ENCODE data around the gene ATP2B1. TPM values are rescaled to one million over a fixed set of nuclear protein-coding genes. Genes with fewer than 3 reads are reported as not detected.
"Not testable (repeated sequence)": the region's sequence is repeated elsewhere in the genome, so short reads cannot be mapped to it uniquely, and the experiment has no call there.

Gene ATP2B1
- 175 and 214 TPM in 2 replicates for total RNA-seq

GRCh38 chr12:89708565-89709156, at the start of gene ATP2B1:
TSS of gene ATP2B1 (minus strand) at chr12:89708838. CDS start at chr12:89655886, 52,952 bp downstream.
- H3K4me3 ChIP-seq (ENCODE audit: low read depth, low read length) = peak within 1 kb of the TSS; percentile 84
- peak; percentile 87 for DNase-seq (ENCODE audit: low read depth)
- TF ChIP-seq, protein P1, sequence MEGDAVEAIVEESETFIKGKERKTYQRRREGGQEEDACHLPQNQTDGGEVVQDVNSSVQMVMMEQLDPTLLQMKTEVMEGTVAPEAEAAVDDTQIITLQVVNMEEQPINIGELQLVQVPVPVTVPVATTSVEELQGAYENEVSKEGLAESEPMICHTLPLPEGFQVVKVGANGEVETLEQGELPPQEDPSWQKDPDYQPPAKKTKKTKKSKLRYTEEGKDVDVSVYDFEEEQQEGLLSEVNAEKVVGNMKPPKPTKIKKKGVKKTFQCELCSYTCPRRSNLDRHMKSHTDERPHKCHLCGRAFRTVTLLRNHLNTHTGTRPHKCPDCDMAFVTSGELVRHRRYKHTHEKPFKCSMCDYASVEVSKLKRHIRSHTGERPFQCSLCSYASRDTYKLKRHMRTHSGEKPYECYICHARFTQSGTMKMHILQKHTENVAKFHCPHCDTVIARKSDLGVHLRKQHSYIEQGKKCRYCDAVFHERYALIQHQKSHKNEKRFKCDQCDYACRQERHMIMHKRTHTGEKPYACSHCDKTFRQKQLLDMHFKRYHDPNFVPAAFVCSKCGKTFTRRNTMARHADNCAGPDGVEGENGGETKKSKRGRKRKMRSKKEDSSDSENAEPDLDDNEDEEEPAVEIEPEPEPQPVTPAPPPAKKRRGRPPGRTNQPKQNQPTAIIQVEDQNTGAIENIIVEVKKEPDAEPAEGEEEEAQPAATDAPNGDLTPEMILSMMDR (IDR thresholded peaks at IDR 0.05; ENCODE audit: insufficient read depth, low read depth, low read length) = no peak

DNA sequence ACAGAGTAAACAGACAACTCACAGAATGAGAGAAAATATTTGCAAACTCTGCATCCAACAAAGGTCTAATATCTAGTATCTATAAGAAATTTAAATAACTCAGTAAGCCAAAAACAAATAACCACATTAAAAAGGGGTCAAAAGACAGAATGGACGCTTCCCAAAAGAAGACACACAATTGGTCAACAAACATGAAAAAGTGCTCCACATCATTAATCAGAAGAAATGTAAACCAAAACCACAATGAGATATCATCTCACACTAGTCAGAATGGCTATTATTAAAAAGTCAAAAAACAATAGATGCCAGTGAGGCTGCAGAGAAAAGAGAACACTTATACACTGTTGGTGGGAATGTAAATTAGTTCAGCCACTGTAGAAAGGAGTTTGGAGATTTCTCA, 49.3 kb upstream of the ATP2B1 start:
- not testable (repeated sequence) for H3K4me3 ChIP-seq (ENCODE audit: low read depth, low read length)
- DNase-seq (ENCODE audit: low read depth) = peak; percentile 75

- TF ChIP-seq, protein P1 (IDR thresholded peaks at IDR 0.05; ENCODE audit: insufficient read depth, low read depth, low read length) = no peak
- H3K4me3 ChIP-seq (ENCODE audit: low read depth, low read length) = no peak overlapping the region
- DNase-seq (ENCODE audit: low read depth) = peak; percentile 99
Measured at GRCh38 chr12:89756585-89757398, 48.2 kb upstream of the ATP2B1 start.

- no peak for DNase-seq (ENCODE audit: low read depth)
- TF ChIP-seq, protein P1 (IDR thresholded peaks at IDR 0.05; ENCODE audit: insufficient read depth, low read depth, low read length) = no peak
- no peak overlapping the region for H3K4me3 ChIP-seq (ENCODE audit: low read depth, low read length)
Measured at GRCh38 chr12:89756194-89756584, 47.6 kb upstream of the ATP2B1 start.

GRCh38 chr12:89753997-89754396, 45.4 kb upstream of the ATP2B1 start:
- no peak for DNase-seq (ENCODE audit: low read depth)
- TF ChIP-seq, protein P1 (IDR thresholded peaks at IDR 0.05; ENCODE audit: insufficient read depth, low read depth, low read length) = no peak
- H3K4me3 ChIP-seq (ENCODE audit: low read depth, low read length) = no peak overlapping the region

DNA sequence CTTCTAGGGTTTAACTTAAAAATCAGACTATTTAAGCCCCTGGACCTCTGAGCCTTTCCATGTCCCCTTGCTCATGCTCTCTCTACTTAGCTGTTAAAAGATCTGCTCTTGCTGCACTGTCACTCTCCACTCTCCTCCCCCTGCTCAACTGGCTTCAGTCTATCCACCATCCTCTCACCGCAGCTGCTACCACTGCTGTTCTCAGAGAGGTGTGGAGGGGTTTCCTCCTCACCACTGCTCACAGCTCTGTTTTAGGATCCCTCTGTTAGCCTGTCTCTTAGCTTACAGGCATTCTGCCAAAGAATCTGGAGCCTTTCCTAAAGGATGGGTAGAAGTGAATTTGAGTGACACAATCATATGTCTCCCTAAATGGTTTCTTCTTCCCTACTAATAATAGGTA, 43.7 kb upstream of the ATP2B1 start:
- TF ChIP-seq, protein P1 (IDR thresholded peaks at IDR 0.05; ENCODE audit: insufficient read depth, low read depth, low read length) = no peak
- DNase-seq (ENCODE audit: low read depth) = no peak
- H3K4me3 ChIP-seq (ENCODE audit: low read depth, low read length) = no peak overlapping the region
